C4-2B (cell line): Measurements from ENCODE around the gene TPRG1L.
"Not testable (repeated sequence)": the region's sequence is repeated elsewhere in the genome, so short reads cannot be mapped to it uniquely, and the experiment has no call there.

Experiments
- ZFX ChIP-seq: fragments of 450-650 bp; IDR thresholded peaks from 2 replicates; pipeline ENCODE4 v1.6.1; 2017
- TF ChIP-seq, protein P1 (sequence below): fragments of 450-650 bp; conservative IDR thresholded peaks from 2 replicates; pipeline ENCODE4 v1.5.1; 2017; ENCODE audit warnings: mild to moderate bottlenecking

DNA sequence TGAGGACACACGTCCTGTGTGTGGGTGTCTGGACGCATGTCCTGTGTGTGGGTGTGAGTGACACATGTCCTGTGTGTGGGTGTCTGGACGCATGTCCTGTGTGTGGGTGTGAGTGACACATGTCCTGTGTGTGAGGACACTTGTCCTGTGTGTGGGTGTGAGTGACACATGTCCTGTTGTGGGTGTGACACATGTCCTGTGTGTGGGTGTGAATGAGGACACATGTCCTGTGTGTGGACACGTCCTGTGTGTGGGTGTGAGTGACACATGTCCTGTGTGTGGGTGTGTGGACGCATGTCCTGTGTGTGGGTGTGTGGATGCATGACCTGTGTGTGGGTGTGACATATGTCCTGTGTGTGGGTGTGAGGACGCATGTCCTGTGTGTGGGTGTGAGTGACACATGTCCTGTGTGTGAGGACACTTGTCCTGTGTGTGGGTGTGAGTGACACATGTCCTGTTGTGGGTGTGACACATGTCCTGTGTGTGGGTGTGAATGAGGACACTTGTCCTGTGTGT is 39.4 kb upstream of the TPRG1L start:
- TF ChIP-seq, protein P1, sequence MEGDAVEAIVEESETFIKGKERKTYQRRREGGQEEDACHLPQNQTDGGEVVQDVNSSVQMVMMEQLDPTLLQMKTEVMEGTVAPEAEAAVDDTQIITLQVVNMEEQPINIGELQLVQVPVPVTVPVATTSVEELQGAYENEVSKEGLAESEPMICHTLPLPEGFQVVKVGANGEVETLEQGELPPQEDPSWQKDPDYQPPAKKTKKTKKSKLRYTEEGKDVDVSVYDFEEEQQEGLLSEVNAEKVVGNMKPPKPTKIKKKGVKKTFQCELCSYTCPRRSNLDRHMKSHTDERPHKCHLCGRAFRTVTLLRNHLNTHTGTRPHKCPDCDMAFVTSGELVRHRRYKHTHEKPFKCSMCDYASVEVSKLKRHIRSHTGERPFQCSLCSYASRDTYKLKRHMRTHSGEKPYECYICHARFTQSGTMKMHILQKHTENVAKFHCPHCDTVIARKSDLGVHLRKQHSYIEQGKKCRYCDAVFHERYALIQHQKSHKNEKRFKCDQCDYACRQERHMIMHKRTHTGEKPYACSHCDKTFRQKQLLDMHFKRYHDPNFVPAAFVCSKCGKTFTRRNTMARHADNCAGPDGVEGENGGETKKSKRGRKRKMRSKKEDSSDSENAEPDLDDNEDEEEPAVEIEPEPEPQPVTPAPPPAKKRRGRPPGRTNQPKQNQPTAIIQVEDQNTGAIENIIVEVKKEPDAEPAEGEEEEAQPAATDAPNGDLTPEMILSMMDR: not testable (repeated sequence)
- TF ChIP-seq ZFX: not testable (repeated sequence)
